GM19099 (cell line): ENCODE measurements around the gene ANGPTL1.

Source experiments
- POLR2A ChIP-seq: IDR thresholded peaks from 3 replicates; pipeline ENCODE4 v1.6.1; 2011; ENCODE audit warnings: low read depth; ENCODE audit not compliant: insufficient read length; ENCODE audit errors: extremely low read depth

The ANGPTL1 gene

DNA sequence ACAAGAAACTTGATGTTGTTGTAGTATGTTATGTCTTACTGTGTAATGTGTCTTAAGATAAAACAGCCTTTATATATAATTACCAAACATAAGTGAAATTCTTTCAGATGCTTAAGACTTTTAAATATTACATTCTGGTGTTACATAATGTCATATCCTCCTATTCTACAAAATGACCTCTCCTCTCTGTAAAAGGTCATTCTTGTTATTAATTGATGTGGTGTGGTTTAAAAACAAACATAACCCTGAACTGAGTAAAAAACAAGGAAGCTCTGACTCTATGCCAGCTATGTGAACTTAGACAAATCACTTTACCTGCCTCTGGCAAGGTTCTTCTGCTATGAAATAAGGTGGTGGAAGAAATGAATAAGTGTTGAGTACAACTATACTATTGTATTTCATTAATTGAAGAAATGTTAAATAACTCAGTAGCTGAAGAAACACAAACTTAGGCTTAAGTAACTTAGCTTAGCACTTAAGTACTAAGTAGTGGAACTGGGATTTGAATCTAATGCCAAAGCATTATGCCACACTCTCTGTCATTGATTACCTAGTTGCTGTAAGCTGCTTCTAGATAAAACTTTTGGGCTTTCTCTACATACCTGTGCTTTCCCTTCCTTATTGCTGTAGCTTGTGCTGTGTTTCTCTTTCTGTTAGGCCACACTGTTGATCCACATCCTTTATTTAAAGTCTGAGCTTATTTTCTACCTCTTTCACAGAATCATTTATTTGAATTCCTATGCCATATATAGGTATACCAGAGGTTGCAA is 859 bp upstream of the ANGPTL1 start:
- no peak for TF ChIP-seq POLR2A

DNA sequence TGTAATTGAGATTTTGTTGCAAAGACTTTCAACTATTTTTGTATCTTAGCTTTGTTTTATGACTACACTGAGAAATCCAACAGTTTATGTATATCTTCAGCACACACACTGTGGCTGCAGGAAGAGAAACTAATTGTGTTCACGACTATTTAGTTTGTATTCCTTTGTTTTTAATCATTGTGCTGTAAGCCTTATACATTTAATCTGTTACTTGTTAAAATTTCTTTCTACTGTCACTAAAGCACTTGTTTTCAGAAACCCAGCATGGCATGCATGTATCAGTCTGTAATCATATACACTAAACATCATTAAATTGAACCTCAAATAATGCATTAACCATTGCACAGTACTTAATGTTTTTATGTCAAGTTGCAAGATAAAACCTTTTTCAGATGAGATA is 656 bp downstream of the ANGPTL1 start:
- no peak for TF ChIP-seq POLR2A

DNA sequence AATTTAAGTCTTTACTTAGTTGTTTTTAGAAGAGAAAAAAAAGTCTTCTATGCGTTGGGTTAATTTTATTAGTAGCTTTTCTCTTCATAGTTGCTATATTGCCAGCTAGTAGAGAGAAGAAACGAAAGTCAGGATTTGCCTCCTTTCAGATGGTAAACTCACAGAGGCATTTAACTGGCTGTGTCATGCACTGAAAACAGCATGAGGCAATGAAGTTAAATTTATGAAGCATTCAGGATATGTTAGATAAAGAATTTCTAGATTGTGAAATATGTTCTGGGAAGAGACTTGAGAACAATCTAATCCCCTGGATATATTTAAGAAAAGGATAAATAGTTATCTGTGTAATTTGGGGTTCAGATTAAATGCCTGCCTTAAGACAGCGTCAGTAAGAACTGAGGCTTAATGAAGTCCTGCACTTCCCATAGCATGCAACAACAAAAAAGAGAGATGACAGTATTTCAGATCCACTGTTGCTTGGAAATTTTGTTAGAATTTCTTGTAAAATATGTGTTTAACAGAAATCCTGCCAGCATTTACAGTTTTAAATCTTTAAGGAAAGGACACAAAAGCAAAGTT is 1.7 kb downstream of the ANGPTL1 start:
- TF ChIP-seq POLR2A = no peak

DNA sequence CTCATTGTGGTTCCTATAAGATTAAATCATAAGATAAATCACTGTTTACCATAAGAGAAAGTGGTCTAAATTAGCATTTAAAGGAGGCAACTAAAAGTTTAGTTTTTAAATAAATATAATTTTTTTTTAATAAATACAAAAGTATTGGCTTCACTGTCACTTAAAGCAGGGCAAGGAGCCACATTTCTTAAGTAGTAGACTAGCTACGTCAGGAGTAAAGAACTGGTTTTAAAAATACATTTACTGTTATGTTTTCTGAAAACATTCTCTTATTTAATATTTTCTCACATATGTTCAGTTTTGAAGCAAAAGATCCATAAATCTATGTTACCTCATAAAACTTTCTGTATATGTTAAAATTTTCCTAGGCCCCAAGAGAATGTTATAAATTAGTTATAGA is 2.2 kb downstream of the ANGPTL1 start:
- TF ChIP-seq POLR2A = no peak

DNA sequence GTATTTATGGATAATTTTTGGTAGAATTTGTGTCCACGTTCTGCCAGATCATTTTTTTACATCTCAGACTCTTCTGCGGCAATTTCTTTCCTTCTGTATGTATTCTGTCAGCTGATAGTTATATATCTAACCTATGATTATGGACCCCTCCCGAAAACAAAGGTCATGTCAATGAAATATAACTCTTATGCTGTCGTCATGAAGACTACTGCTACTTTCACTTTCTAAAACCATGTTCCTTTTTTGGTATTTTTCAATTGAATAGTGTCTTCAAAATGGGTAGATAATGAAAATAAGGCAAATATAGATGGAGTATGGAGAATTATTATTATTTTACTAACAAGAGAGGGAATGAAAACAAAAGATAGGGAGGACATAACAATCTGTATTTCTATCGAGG is 3.2 kb downstream of the ANGPTL1 start:
- TF ChIP-seq POLR2A = no peak

DNA sequence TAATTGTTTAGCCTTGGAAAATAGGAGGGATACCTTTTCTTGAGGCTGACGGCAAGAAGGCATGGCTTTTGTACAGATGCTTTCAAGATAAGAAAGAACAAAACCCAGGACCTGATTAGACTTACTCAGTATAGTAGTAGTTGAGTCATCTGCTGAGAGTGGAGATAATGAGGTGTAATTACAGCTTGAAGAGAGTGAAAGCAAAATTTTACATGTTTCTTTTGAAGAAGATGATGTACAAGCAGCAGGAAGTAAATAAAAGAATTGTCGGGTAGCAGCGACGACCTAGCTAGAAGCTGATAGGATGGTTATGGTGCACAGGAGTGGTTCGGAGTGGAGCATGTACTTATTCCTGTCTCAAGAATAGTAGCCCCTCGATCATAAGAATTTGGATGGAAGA is 6.6 kb downstream of the ANGPTL1 start:
- no peak for TF ChIP-seq POLR2A

DNA sequence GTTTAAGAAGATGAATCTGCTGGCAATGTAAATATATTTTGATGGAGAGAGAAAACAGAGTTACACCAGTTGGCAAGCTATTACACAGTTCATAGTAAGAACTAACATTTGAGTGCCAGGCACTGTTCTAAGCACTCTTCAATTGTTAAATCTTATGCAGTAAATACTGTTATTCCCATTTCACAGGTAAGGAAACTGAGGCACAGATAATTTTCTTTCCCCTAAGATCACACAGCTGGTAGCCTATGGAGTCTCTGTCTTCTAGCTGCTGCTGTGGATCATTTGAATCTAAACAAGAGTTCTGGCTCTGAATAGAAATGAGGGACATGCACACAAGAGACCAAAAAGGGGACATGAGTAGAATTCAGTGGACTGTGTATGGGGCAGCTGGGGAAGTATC is 8.0 kb downstream of the ANGPTL1 start:
- TF ChIP-seq POLR2A = no peak

DNA sequence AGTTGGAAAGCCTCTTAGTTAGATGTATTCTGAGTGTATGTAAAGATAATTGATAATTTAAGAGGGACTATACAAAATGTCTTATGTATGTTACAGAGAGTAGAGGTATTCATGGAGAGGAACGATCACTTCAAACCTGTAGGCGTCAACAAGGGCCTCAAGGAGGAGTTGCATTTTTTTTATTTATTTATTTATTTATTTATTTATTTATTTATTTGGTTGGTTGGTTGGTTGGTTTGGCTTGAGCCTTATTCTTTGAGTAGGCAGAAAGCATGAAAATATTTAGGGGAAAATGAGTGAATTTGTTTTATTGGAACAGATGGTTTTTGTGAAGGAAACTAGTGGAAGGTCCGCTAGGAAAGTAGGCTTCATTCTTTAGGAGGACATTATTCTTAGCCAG is 8.5 kb downstream of the ANGPTL1 start:
- TF ChIP-seq POLR2A = no peak

DNA sequence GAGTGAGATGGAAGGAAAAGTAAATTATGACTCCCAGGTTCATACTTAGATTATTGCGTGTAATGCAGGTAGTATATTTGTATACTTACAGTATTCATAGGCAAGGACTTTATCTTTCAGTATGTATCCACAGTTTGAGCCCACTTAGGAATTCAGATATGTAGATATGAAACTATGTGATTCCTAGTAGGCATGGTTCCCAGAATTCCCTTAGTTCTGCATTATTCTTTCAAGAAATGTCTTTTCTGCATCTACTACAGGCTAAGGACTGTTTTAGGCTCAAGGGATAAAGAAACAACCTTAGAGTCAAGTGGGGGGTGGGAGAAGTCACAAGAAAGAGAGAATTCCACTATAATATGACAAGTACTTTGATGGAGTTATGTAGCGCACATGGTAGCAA is 13.8 kb downstream of the ANGPTL1 start:
- no peak for TF ChIP-seq POLR2A

DNA sequence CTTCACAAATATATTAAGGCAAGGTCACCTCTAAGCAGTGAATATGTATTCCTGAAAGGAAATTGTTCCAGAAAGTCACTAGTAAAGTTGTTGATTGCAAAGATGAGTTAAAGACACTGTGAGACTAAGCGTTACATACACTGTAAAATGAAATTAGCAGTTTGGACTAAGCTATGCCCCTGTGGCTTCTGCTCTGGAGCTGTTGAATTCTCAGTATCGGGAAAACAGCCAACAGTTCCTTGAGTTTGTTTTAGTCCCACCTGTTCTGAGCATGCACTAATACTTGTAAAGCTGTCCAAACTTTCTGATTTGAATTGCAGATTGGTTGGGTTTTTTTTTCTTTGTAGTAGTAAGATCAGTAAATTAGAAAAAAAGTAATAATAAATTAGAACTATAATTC is 21.0 kb downstream of the ANGPTL1 start:
- no peak for TF ChIP-seq POLR2A

DNA sequence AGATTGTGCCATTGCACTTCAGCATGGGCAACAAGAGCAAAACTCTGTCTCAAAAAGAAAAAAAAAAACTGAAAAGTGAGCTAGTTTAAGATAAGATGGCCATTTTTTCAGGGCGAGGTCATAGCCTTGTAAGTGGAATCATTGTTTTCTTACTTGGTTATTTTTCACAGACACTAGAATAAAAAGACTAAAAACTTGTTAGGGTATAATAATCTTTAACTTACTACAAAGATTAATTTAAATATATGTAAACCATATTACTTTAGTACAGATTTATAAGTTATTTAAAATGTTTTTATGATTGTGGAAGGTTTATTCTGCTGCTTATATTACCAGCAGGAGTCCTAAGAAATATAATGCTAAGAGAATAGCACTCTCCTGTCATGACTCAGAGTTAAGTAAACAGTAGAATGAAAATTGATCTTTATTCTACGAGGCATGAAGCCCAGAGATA is 23.5 kb downstream of the ANGPTL1 start:
- no peak for TF ChIP-seq POLR2A

DNA sequence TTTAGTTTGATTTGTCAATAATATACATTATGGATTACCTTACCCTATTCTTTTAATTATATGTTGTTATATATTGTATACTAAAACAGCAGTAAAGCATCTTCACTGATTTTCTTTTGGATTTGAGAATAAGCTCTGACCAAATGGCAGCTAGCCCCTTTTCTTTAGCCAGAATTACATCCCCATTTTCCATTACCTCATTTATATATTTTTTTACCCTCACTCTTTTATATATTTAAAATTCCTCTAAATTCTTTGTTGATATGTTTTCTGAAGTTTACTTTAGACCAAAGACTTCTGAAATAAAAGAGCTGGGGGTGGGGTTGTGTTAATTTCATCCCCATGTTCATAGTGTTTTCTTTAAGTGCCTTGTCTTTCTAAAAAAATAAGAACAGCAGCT is 24.6 kb downstream of the ANGPTL1 start:
- no peak for TF ChIP-seq POLR2A

DNA sequence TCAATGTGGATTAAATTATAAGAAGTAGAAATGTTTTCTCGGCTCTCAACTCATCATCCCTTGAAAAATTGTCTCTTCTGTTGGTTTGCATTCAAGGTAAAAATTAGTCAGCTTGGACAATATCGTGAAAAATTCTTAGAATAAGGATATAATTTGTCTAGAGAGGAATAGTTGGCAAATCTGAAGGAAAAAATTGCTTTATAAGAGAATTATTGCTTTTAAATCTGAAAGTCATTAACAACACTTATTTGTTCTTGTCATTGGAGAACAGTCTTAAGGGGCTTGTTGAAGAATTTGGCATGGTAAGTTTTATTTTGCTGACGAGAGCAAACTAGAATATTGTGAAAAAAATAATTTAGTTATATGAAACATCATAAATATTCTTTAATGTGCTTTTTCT is 26.4 kb downstream of the ANGPTL1 start:
- TF ChIP-seq POLR2A = no peak

DNA sequence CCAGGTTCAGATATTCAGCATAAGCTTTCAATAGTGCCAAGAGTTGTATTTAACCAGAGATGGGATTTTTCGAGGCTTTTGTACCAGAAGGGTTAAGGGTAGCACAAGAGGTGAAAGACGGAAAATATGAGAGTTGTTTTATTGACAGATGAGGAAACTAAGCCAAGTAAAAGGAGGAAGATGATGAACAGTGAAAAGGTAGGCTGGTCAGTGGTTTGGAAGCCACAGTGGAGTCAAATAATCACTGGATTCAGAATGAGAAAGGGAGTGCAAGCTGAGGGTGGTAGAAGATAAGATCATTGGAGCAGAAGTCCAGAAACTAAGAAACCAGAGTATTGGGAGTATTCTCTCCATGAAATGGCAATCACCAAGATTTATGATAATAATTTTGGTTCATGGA is 45.7 kb downstream of the ANGPTL1 start:
- no peak for TF ChIP-seq POLR2A

DNA sequence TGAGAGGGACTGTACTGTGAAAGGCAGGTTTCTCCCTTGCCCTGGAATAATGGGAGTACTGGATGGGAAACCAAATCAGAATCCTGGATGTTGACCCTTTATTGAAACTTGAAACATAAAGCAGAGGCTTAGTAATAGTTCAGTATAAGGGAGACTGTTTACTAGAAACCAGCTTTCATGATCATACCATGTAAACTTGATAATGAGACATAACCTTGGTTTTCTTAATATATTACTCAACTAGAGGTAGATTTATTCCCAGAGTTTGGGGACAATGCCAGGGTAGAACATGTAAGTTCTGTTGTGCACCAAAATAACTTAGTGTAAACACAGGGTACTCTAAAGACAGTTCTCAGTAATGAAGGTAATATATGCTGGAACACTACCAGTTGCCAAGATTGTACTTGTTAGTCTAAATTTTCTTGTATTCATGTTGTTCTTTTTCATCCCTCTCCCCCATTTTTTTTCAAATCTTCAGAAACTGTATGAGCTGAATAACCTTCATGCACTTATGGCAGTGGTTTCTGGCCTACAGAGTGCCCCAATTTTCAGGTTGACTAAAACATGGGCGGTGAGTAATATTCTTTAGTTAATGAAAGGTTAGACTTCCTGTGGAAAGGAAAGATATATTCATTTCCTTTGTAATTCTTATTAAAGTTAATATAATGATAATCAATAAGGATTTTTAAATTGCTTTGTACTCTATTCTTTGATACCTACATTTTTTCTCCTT is 49.6 kb downstream of the ANGPTL1 start:
- no peak for TF ChIP-seq POLR2A

DNA sequence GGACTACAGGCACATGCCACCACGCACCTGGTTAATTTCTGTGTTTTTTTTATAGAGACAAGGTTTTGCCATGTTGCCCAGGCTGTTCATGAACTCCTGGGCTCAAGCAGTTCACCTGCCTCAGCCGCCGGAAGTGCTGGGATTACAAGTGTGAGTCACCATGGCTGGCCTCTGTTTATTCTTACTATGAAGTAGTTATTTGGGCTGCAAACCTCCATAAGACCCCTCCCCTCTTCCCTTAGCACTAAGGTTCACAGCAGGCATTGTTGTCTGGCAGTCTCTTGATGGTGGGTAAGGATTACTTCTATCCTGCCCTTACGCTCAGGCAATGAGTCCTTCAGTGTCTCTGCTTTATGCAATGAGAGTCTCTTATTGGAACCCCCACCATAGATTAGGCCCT is 51.8 kb downstream of the ANGPTL1 start:
- TF ChIP-seq POLR2A = no peak
